Stomach (tissue), 4 donors: Measurements from ENCODE around the gene PLLP.

Experiments
- POLR2A ChIP-seq, 4 donors: fragments of 450-650 bp; IDR thresholded peaks; one replicate each; pipeline ENCODE4 v1.6.1; 2016; ENCODE audit warnings: antibody characterized with exemption in 4 of 4, control low read depth in 2 of 4, mild to moderate bottlenecking in 1 of 4, moderate library complexity in 1 of 4
- TF ChIP-seq, protein P1 (sequence below), 7 experiments: fragments of 450-650 bp in 4 of 7; fragments of 200-600 bp in 3 of 7; sonication (generic) in 3 of 7; IDR thresholded peaks; one replicate each; pipeline ENCODE4 v1.5.1; 2016 to 2019; ENCODE audit warnings: antibody characterized with exemption in 7 of 7, control low read depth in 2 of 7, mild to moderate bottlenecking in 1 of 7

GRCh38 chr16:57257455-57258070, 26.9 kb downstream of the PLLP start:
- TF ChIP-seq, protein P1, sequence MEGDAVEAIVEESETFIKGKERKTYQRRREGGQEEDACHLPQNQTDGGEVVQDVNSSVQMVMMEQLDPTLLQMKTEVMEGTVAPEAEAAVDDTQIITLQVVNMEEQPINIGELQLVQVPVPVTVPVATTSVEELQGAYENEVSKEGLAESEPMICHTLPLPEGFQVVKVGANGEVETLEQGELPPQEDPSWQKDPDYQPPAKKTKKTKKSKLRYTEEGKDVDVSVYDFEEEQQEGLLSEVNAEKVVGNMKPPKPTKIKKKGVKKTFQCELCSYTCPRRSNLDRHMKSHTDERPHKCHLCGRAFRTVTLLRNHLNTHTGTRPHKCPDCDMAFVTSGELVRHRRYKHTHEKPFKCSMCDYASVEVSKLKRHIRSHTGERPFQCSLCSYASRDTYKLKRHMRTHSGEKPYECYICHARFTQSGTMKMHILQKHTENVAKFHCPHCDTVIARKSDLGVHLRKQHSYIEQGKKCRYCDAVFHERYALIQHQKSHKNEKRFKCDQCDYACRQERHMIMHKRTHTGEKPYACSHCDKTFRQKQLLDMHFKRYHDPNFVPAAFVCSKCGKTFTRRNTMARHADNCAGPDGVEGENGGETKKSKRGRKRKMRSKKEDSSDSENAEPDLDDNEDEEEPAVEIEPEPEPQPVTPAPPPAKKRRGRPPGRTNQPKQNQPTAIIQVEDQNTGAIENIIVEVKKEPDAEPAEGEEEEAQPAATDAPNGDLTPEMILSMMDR (IDR thresholded peaks at IDR 0.05): no peak
- no peak for TF ChIP-seq POLR2A (IDR thresholded peaks at IDR 0.05)
